Smooth muscle cell (in vitro differentiated cells): ENCODE data around the gene NDE1. TPM values are rescaled to one million over a fixed set of nuclear protein-coding genes. Genes with fewer than 3 reads are reported as not detected.
"Not testable (repeated sequence)": the region's sequence is repeated elsewhere in the genome, so short reads cannot be mapped to it uniquely, and the experiment has no call there.

Experiments
- DNase-seq: peaks from one replicate; lab custom pipeline; 2025; ENCODE audit not compliant: unreplicated experiment; lab: John Stamatoyannopoulos, UW
- H2AFZ ChIP-seq: fragments of 200-600 bp; sonication (generic); 2 replicates; pipeline ENCODE4 v1.6.0; 2016; ENCODE audit warnings: antibody characterized with exemption, low read depth, mild to moderate bottlenecking
- H3F3A ChIP-seq: fragments of 200-600 bp; sonication (generic); 2 replicates; pipeline ENCODE4 v1.6.0; 2017; ENCODE audit warnings: antibody characterized with exemption, low read depth
- H3K27ac ChIP-seq: fragments of 200-600 bp; sonication (generic); 2 replicates; pipeline ENCODE4 v1.5.1; 2016; ENCODE audit warnings: low read depth, mild to moderate bottlenecking
- H3K27me3 ChIP-seq: fragments of 200-600 bp; sonication (generic); 2 replicates; pipeline ENCODE4 v1.6.1; 2016; ENCODE audit warnings: low read depth, mild to moderate bottlenecking
- H3K36me3 ChIP-seq: fragments of 200-600 bp; sonication (generic); 2 replicates; pipeline ENCODE4 v1.5.1; 2016; ENCODE audit warnings: low read depth
- H3K4me1 ChIP-seq: fragments of 200-600 bp; sonication (generic); 2 replicates; pipeline ENCODE4 v1.5.1; 2016; ENCODE audit warnings: low read depth
- H3K4me2 ChIP-seq: fragments of 200-600 bp; sonication (generic); 2 replicates; pipeline ENCODE4 v1.6.0; 2016; ENCODE audit warnings: mild to moderate bottlenecking
- H3K4me3 ChIP-seq: fragments of 200-600 bp; sonication (generic); 2 replicates; pipeline ENCODE4 v1.5.1; 2016; ENCODE audit warnings: mild to moderate bottlenecking
- H3K79me2 ChIP-seq: fragments of 200-600 bp; sonication (generic); 2 replicates; pipeline ENCODE4 v1.6.0; 2016; ENCODE audit warnings: low read depth, mild to moderate bottlenecking
- H3K9ac ChIP-seq: fragments of 200-600 bp; sonication (generic); 2 replicates; pipeline ENCODE4 v1.6.0; 2016; ENCODE audit warnings: low read depth
- H3K9me3 ChIP-seq: fragments of 200-600 bp; sonication (generic); replicated peaks from 2 replicates; pipeline ENCODE4 v1.5.1; 2016; ENCODE audit warnings: low read depth
- H4K20me1 ChIP-seq: fragments of 200-600 bp; sonication (generic); 2 replicates; pipeline ENCODE4 v1.6.0; 2016; ENCODE audit warnings: low read depth
- WGBS: methylation state at CpG from one replicate; pipeline ENCODE4 v1.1.7; 2016; ENCODE audit warnings: low lambda C conversion rate; 5-methylcytosine and 5-hydroxymethylcytosine counted together
- polyA plus RNA-seq: library from polyadenylated mRNA; unstranded; fragments of >200 nt; fragmentation: Nextera tagmentation; extraction: Ambion mirVana; gene quantifications from 2 replicates; pipeline ENCODE4 v1.2.1, GENCODE V29; 2016
- total RNA-seq: library from RNA; depleted of rRNA; stranded (reverse); fragments of >200 nt; gene quantifications from 2 replicates; pipeline ENCODE4 v1.2.3, GENCODE V29; 2014
- TF ChIP-seq, protein P1 (sequence below): fragments of 200-600 bp; sonication (generic); IDR thresholded peaks from 2 replicates; pipeline ENCODE4 v1.5.1; 2017; ENCODE audit warnings: borderline replicate concordance, mild to moderate bottlenecking, antibody characterized with exemption; ENCODE audit not compliant: insufficient read depth, poor library complexity, severe bottlenecking

The NDE1 gene
- total and polyA plus RNA-seq, 2 experiments from 2014 or later, result 12.2 to 17.9 TPM

DNA sequence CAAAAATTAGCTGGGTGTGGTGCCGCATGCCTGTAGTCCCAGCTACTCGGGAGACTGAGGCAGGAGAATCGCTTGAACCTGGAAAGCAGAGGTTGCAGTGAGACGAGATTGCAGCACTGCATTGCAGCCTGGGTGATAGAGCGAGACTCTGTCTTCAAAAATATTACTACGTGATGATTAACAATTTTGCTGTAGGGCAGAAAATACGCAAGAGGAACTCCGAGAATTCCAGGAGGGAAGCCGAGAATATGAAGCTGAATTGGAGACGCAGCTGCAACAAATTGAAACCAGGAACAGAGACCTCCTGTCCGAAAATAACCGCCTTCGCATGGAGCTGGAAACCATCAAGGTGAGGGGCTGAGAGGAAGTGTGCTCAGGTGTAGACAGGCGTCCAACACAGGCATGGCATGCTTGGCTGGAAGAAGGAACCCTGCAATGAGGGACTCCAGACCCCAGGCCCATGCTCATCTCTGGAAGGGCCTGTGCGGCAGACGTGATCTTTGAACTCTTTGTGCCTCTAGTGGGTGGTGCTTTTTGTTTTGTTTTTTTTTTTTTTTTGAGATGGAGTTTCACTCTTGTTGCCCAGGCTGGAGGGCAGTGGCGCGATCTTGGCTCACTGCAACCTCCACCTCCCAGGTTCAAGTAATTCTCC, 17.2 kb downstream of the NDE1 start:
- no peaks in the 10 kb centered on the region for H3K27me3 ChIP-seq
- WGBS, result 91% methylated on average over 16 of the region's 18 CpGs
- no peak overlapping the region for H3K27ac ChIP-seq

GRCh38 chr16:15671530-15672117, 21.6 kb downstream of the NDE1 start:
- Histone ChIP-seq H3K9me3 (no peaks in the 10 kb centered on the region), H3K27me3 (no peaks in the 10 kb centered on the region), H3K36me3 (peaks cover 3% of the 10 kb centered on the region), H4K20me1 (no peaks in the 10 kb centered on the region), H2AFZ (no peak overlapping the region), H3K4me2 (no peak overlapping the region), H3F3A (no peaks in the 10 kb centered on the region), H3K79me2 (no peaks in the 10 kb centered on the region), H3K9ac (no peak overlapping the region), H3K4me1 (no peaks in the 10 kb centered on the region), H3K27ac (no peak overlapping the region), H3K4me3 (no peak overlapping the region)
- DNase-seq, result no peak
- TF ChIP-seq, protein P1, sequence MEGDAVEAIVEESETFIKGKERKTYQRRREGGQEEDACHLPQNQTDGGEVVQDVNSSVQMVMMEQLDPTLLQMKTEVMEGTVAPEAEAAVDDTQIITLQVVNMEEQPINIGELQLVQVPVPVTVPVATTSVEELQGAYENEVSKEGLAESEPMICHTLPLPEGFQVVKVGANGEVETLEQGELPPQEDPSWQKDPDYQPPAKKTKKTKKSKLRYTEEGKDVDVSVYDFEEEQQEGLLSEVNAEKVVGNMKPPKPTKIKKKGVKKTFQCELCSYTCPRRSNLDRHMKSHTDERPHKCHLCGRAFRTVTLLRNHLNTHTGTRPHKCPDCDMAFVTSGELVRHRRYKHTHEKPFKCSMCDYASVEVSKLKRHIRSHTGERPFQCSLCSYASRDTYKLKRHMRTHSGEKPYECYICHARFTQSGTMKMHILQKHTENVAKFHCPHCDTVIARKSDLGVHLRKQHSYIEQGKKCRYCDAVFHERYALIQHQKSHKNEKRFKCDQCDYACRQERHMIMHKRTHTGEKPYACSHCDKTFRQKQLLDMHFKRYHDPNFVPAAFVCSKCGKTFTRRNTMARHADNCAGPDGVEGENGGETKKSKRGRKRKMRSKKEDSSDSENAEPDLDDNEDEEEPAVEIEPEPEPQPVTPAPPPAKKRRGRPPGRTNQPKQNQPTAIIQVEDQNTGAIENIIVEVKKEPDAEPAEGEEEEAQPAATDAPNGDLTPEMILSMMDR, result no peak
- WGBS, result 96% methylated on average over 8 of the region's 8 CpGs

More for the DNA sequence above, 17.2 kb downstream of the NDE1 start:
- Histone ChIP-seq H3K4me2 (no peak overlapping the region), H3K79me2 (peaks cover 6% of the 10 kb centered on the region), H3K9ac (no peak overlapping the region), H4K20me1 (peaks cover 11% of the 10 kb centered on the region), H3F3A (no peaks in the 10 kb centered on the region), H3K36me3 (peaks cover 3% of the 10 kb centered on the region), H3K4me3 (no peak overlapping the region), H2AFZ (no peak overlapping the region), H3K4me1 (no peaks in the 10 kb centered on the region), H3K9me3 (no peaks in the 10 kb centered on the region)
- TF ChIP-seq, protein P1, result no peak
- DNase-seq, result no peak

DNA sequence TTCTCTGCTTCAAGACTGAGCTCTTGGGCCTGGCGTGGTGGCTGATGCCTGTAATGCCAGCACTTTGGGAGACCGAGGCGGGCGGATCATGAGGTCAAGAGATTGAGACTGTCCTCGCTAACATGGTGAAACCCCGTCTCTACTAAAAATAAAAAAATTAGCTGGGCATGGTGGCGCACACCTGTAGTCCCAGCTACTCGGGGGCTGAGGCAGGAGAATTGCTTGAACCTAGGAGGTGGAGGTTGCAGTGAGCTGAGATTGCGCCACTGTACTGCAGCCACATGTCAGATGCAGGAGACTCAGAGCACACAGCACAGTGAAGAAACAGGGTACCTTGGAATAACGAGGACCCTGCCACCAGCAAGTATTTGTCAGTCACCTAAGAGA, 22.1 kb downstream of the NDE1 start:
- not testable (repeated sequence) for H3F3A ChIP-seq, H3K36me3 ChIP-seq, H4K20me1 ChIP-seq, H3K79me2 ChIP-seq, H3K27me3 ChIP-seq, H3K4me1 ChIP-seq, H3K9me3 ChIP-seq, H2AFZ ChIP-seq, H3K4me3 ChIP-seq, H3K4me2 ChIP-seq, H3K9ac ChIP-seq, DNase-seq
- WGBS, result 98% methylated on average over 10 of the region's 10 CpGs
- peak overlapping the region; percentile 32 for H3K27ac ChIP-seq

GRCh38 chr16:15672514-15673167, 22.6 kb downstream of the NDE1 start:
- TF ChIP-seq, protein P1, result no peak
- Histone ChIP-seq H3K79me2 (no peaks in the 10 kb centered on the region), H3K9me3 (no peaks in the 10 kb centered on the region), H3K27me3 (no peaks in the 10 kb centered on the region), H3K36me3 (peaks cover 3% of the 10 kb centered on the region), H3K4me3 (no peak overlapping the region), H3F3A (no peaks in the 10 kb centered on the region), H4K20me1 (no peaks in the 10 kb centered on the region), H3K4me2 (no peak overlapping the region), H3K4me1 (no peaks in the 10 kb centered on the region), H3K27ac (peak overlapping the region; percentile 32), H2AFZ (no peak overlapping the region), H3K9ac (no peak overlapping the region)
- no peak for DNase-seq
- WGBS, result 74% methylated on average over 20 of the region's 20 CpGs
